GM23338 (cell line): Measurements from ENCODE around the gene EVX1. TPM values are rescaled to one million over a fixed set of nuclear protein-coding genes. Genes with fewer than 3 reads are reported as not detected.

Source experiments
- ATAC-seq: fragments of 200-7000 bp; cut with Tn5 transposase; 3 replicates; pipeline ENCODE4 v1.9.1; 2020
- DNase-seq: peaks from one replicate; pipeline ENCODE4 v3.0.0-alpha.2; 2015; ENCODE audit warnings: low spot score
- H2AFZ ChIP-seq: fragments of 200-600 bp; sonication (generic); 2 replicates; pipeline ENCODE4 v1.8.0; 2016; ENCODE audit warnings: antibody characterized with exemption, mild to moderate bottlenecking, moderate library complexity
- H3F3A ChIP-seq: fragments of 200-600 bp; sonication (generic); replicated peaks from 2 replicates; pipeline ENCODE4 v1.8.0; 2017; ENCODE audit warnings: antibody characterized with exemption, mixed run types, low read depth
- H3K27ac ChIP-seq: fragments of 200-600 bp; sonication (generic); 2 replicates; pipeline ENCODE4 v1.6.1; 2016; ENCODE audit warnings: low read depth
- H3K27me3 ChIP-seq: fragments of 200-600 bp; sonication (generic); 2 replicates; pipeline ENCODE4 v1.8.0; 2016; ENCODE audit warnings: mild to moderate bottlenecking, mixed run types, moderate library complexity; ENCODE audit not compliant: insufficient read depth
- H3K36me3 ChIP-seq: fragments of 200-600 bp; sonication (generic); 2 replicates; pipeline ENCODE4 v1.8.0; 2016; ENCODE audit warnings: mild to moderate bottlenecking; ENCODE audit not compliant: insufficient read depth
- H3K4me1 ChIP-seq: fragments of 200-600 bp; sonication (generic); 2 replicates; pipeline ENCODE4 v1.8.0; 2016; ENCODE audit warnings: mild to moderate bottlenecking, moderate library complexity; ENCODE audit not compliant: insufficient read depth
- H3K4me2 ChIP-seq: fragments of 200-600 bp; sonication (generic); 2 replicates; pipeline ENCODE4 v1.7.1; 2017; ENCODE audit warnings: mixed run types
- H3K4me3 ChIP-seq: fragments of 200-600 bp; sonication (generic); 2 replicates; pipeline ENCODE4 v1.6.1; 2016; ENCODE audit warnings: mixed run types
- H3K79me2 ChIP-seq: fragments of 200-600 bp; sonication (generic); replicated peaks from 2 replicates; pipeline ENCODE4 v1.8.0; 2017; ENCODE audit warnings: mild to moderate bottlenecking; ENCODE audit not compliant: insufficient read depth
- H3K9me2 ChIP-seq: fragments of 200-600 bp; sonication (generic); 2 replicates; pipeline ENCODE4 v1.8.0; 2017; ENCODE audit not compliant: insufficient read depth
- H4K20me1 ChIP-seq: fragments of 200-600 bp; sonication (generic); replicated peaks from 2 replicates; pipeline ENCODE4 v1.8.0; 2017; ENCODE audit warnings: mild to moderate bottlenecking; ENCODE audit not compliant: insufficient read depth
- H3K27ac Mint-ChIP-seq: 2 replicates; pipeline ENCODE4 v1.8.0; 2020; ENCODE audit warnings: inconsistent platforms, mild to moderate bottlenecking, moderate library complexity, mixed read lengths
- H3K27me3 Mint-ChIP-seq: 3 replicates; pipeline ENCODE4 v1.8.0; 2022; ENCODE audit warnings: low read depth, mild to moderate bottlenecking, moderate library complexity, mixed read lengths, inconsistent platforms; ENCODE audit not compliant: insufficient read depth, poor library complexity
- H3K36me3 Mint-ChIP-seq: 3 replicates; pipeline ENCODE4 v1.8.0; 2021; ENCODE audit warnings: low read depth, mild to moderate bottlenecking, inconsistent platforms, moderate library complexity, mixed read lengths
- H3K4me1 Mint-ChIP-seq: 3 replicates; pipeline ENCODE4 v1.8.0; 2020; ENCODE audit warnings: mild to moderate bottlenecking, inconsistent platforms, mixed read lengths
- H3K4me3 Mint-ChIP-seq: 3 replicates; pipeline ENCODE4 v1.8.0; 2021; ENCODE audit warnings: moderate library complexity, mild to moderate bottlenecking, inconsistent platforms, mixed read lengths
- H3K9me3 Mint-ChIP-seq: 3 replicates; pipeline ENCODE4 v1.8.0; 2020; ENCODE audit warnings: moderate library complexity, mild to moderate bottlenecking, inconsistent platforms, mixed read lengths
- CREB1 ChIP-seq: fragments of 250-450 bp; sonication (Bioruptor Pico); IDR thresholded peaks from 2 replicates; pipeline ENCODE4 v1.5.0; 2020; ENCODE audit warnings: low read depth, mild to moderate bottlenecking, moderate library complexity
- EZH2 ChIP-seq: fragments of 200-600 bp; sonication (generic); IDR thresholded peaks from one replicate; pipeline ENCODE4 v1.8.0; 2017; ENCODE audit warnings: antibody characterized with exemption, mild to moderate bottlenecking, low read depth; ENCODE audit not compliant: unreplicated experiment
- EZH2phosphoT487 ChIP-seq: fragments of 200-600 bp; sonication (generic); IDR thresholded peaks from one replicate; pipeline ENCODE4 v1.8.1; 2018; ENCODE audit warnings: antibody characterized with exemption; ENCODE audit not compliant: unreplicated experiment
- POLR2AphosphoS5 ChIP-seq: IDR thresholded peaks from 2 replicates; pipeline ENCODE4 v1.6.1; 2016; ENCODE audit warnings: antibody characterized with exemption, low read depth
- REST ChIP-seq: IDR thresholded peaks from one replicate; pipeline ENCODE4 v1.6.1; 2018; ENCODE audit warnings: antibody characterized with exemption; ENCODE audit not compliant: unreplicated experiment
- STAT1 ChIP-seq: IDR thresholded peaks from one replicate; pipeline ENCODE4 v1.6.1; 2016; ENCODE audit warnings: antibody characterized with exemption; ENCODE audit not compliant: unreplicated experiment
- polyA plus RNA-seq: library from polyadenylated mRNA; unstranded; fragments of >200 nt; fragmentation: Nextera tagmentation; extraction: Ambion mirVana; gene quantifications from 2 replicates; pipeline ENCODE4 v1.2.1, GENCODE V29; 2016
- total RNA-seq: library from RNA; depleted of rRNA; stranded (reverse); fragments of >200 nt; shearing (Covaris generic); gene quantifications from 2 replicates; pipeline ENCODE4 v1.2.3, GENCODE V29; 2014

The EVX1 gene
- total and polyA plus RNA-seq, 2 experiments from 2014 or later, result not detected

DNA sequence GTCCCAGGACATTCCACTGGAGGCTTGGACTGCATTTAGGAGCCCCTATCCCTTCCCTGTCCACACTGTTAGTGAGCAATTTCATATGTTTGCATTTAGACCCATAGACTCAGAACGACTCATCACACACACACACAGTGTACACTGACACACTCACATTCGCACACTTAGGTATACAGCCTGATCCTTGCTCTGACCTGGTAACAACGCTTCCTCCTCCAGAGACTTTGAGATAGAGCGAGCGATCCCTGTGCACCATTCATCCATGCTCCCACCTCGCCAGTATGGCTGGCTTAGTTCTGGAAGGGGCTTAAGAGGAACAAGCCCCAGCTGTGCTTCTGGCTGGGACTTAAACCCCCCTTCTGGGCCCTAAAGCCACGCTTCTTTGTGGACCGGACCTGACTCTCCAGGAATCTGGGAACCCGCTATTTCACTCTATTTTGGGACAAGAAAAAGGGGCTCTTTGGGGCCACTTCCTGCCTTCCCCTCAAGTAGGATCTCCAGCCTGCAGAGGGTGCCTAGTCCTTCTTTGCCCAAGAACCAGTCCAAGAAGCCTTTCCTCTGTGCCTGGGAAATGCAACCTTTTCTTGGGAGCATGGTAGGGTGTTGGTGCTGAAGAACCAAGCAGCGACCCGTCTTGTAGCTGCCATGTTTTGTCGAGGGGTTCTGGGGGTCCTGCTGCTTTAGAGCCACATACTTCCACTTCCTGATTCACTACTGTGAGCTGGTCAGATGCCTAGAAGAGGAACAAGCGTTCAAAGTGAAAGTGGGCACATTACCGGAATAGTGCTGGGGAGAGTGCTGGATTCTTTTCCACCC is 41.6 kb upstream of the EVX1 start:
- H3K27me3 ChIP-seq, result peaks cover 98% of the 10 kb centered on the region
- no peaks in the 10 kb centered on the region for H3K36me3 ChIP-seq
- H3K4me1 ChIP-seq, result peaks cover 22% of the 10 kb centered on the region; the same call in 1 of the 2 replicates
- Mint-ChIP-seq H3K27ac (no peak overlapping the region), H3K9me3 (no peaks in the 10 kb centered on the region; the same call in 2 of the 3 replicates), H3K4me3 (peak overlapping the region; percentile 67; the same call in 2 of the 3 replicates), H3K36me3 (no peaks in the 10 kb centered on the region), H3K27me3 (peaks cover 93% of the 10 kb centered on the region), H3K4me1 (peaks cover 23% of the 10 kb centered on the region)
- no peak overlapping the region for H3K27ac ChIP-seq
- H3K9me2 ChIP-seq, result no peaks in the 10 kb centered on the region
- ATAC-seq, result no peak
- TF ChIP-seq REST, result no peak
- peak; percentile 96 for TF ChIP-seq EZH2
- H4K20me1 ChIP-seq, result peaks cover 59% of the 10 kb centered on the region
- no peaks in the 10 kb centered on the region for H3K79me2 ChIP-seq
- peak overlapping the region; percentile 76 for H3K4me2 ChIP-seq
- H3F3A ChIP-seq, result peaks cover 46% of the 10 kb centered on the region
- H2AFZ ChIP-seq, result no peak overlapping the region
- peak overlapping the region; percentile 51; the same call in 1 of the 2 replicates for H3K4me3 ChIP-seq
- no peak for DNase-seq

DNA sequence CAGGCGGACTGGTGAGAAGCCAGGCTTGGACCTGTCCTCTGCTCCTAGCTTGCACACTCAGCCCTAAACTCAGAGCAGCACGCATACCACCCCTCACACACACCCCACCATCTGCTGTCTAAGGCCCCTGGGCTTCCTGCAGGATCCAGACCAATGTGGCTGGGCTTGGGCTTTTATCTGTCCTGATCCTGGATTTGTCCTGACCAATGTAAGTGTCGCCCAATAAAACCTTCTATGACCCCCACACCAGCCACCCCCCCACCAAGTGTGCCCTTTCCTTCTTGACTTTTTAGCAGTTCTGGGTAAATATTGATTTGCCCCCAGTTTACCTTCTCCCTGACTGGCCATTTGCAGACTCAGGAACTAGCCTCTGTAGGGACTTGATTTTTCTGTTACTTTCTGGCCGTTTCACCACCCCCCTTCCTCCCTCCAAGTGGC is 41.0 kb upstream of the EVX1 start:
- peaks cover 64% of the 10 kb centered on the region for H4K20me1 ChIP-seq
- peaks cover 23% of the 10 kb centered on the region for H3K4me1 Mint-ChIP-seq

More for the DNA sequence above, 41.0 kb upstream of the EVX1 start:
- no peaks in the 10 kb centered on the region; the same call in 2 of the 3 replicates for H3K9me3 Mint-ChIP-seq
- Histone ChIP-seq H3K79me2 (no peaks in the 10 kb centered on the region), H3K4me3 (peak overlapping the region; percentile 30; the same call in 1 of the 2 replicates), H3K27me3 (peaks cover 98% of the 10 kb centered on the region), H3K4me1 (peaks cover 25% of the 10 kb centered on the region; the same call in 1 of the 2 replicates), H3K9me2 (no peaks in the 10 kb centered on the region), H3F3A (peaks cover 53% of the 10 kb centered on the region), H2AFZ (no peak overlapping the region), H3K4me2 (no peak overlapping the region), H3K36me3 (no peaks in the 10 kb centered on the region), H3K27ac (no peak overlapping the region)
- 0 out of 3 replicates have a peak overlapping the region, but pooled peaks have one; percentile 44 for H3K4me3 Mint-ChIP-seq
- no peaks in the 10 kb centered on the region for H3K36me3 Mint-ChIP-seq
- no peak for TF ChIP-seq CREB1 (CRISPR knock-in tag)
- TF ChIP-seq STAT1, result no peak
- no peak for TF ChIP-seq POLR2AphosphoS5
- TF ChIP-seq EZH2phosphoT487, result no peak
- no peak overlapping the region for H3K27ac Mint-ChIP-seq
- peaks cover 95% of the 10 kb centered on the region for H3K27me3 Mint-ChIP-seq
- ATAC-seq, result no peak
- DNase-seq, result no peak
